ENCODE data around the gene HLA-E.

- TF ChIP-seq, protein P1, sequence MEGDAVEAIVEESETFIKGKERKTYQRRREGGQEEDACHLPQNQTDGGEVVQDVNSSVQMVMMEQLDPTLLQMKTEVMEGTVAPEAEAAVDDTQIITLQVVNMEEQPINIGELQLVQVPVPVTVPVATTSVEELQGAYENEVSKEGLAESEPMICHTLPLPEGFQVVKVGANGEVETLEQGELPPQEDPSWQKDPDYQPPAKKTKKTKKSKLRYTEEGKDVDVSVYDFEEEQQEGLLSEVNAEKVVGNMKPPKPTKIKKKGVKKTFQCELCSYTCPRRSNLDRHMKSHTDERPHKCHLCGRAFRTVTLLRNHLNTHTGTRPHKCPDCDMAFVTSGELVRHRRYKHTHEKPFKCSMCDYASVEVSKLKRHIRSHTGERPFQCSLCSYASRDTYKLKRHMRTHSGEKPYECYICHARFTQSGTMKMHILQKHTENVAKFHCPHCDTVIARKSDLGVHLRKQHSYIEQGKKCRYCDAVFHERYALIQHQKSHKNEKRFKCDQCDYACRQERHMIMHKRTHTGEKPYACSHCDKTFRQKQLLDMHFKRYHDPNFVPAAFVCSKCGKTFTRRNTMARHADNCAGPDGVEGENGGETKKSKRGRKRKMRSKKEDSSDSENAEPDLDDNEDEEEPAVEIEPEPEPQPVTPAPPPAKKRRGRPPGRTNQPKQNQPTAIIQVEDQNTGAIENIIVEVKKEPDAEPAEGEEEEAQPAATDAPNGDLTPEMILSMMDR (IDR thresholded peaks at IDR 0.05): no peak
- TF ChIP-seq POLR2A (IDR thresholded peaks at IDR 0.05): no peak
Observed at GRCh38 chr6:30515106-30515505, 25.8 kb downstream of the HLA-E start.
